HCT116 (cell line): ENCODE measurements around the gene INKA2. TPM values are rescaled to one million over a fixed set of nuclear protein-coding genes. Genes with fewer than 3 reads are reported as not detected.

Experiments
- ATAC-seq: fragments of 200-7000 bp; cut with Tn5 transposase; 2 replicates; pipeline ENCODE4 v1.9.1; 2020; ENCODE audit warnings: mild to moderate bottlenecking, moderate library complexity
- BruUV-seq: library from RNA; stranded (reverse); fragments of 400-500 nt; replicated peaks from 2 replicates; lab custom pipeline; 2021; lab: Mats Ljungman, UMichigan
- CTCF ChIA-PET: fragments of 300-600 bp; sonication (Branson Sonifier 250); formaldehyde crosslinking; loops from one replicate; lab custom pipeline; 2021; ENCODE audit warnings: antibody characterized with exemption; lab: Charles Lee
- POLR2A ChIA-PET: fragments of 300-600, 350-600 bp; sonication (Branson Sonifier 250); formaldehyde crosslinking; loops from one replicate; lab custom pipeline; 2021; ENCODE audit warnings: antibody characterized with exemption; lab: Charles Lee
- RAD21 ChIA-PET, 2 experiments: fragments of 300-600 bp; sonication (Branson Sonifier 250); formaldehyde crosslinking; loops; one replicate each; lab custom pipeline; 2023; ENCODE audit warnings: low total read pairs in 2 of 2; ENCODE audit not compliant: uncharacterized antibody in 2 of 2, unreplicated experiment in 2 of 2, low non-redundant PET in 1 of 2; lab: Charles Lee
- DNase-seq: peaks from one replicate; pipeline ENCODE4 v3.0.0-alpha.2; 2010; ENCODE audit warnings: low read depth, low spot score
- H2AFZ ChIP-seq: fragments of 200-600 bp; shearing (Covaris generic), sonication (generic); 2 replicates; pipeline ENCODE4 v1.6.1; 2017; ENCODE audit warnings: low read depth, mixed run types, mixed read lengths, antibody characterized with exemption, low read length; ENCODE audit not compliant: poor library complexity, severe bottlenecking
- H3K27ac ChIP-seq: 2 replicates; pipeline ENCODE4 v1.5.1; 2012; ENCODE audit warnings: low read depth, low read length
- H3K27me3 ChIP-seq: fragments of 200-600 bp; sonication (generic); 2 replicates; pipeline ENCODE4 v1.6.1; 2016; ENCODE audit warnings: mixed run types, low read length, mixed read lengths; ENCODE audit not compliant: insufficient read depth
- H3K36me3 ChIP-seq, 2 experiments: fragments of 200-500 bp in 1 of 2; fragments of 200-600 bp in 1 of 2; sonication (Bioruptor generic) in 1 of 2; sonication (generic) in 1 of 2; 2 replicates each; pipeline versions ENCODE4 v1.5.1 to v1.6.1; 2014 to 2016; ENCODE audit warnings: low read length in 2 of 2, inconsistent platforms in 1 of 2, mixed read lengths in 1 of 2, mixed run types in 1 of 2; ENCODE audit not compliant: insufficient read depth in 2 of 2, control insufficient read depth in 1 of 2
- H3K4me1 ChIP-seq, 2 experiments: fragments of 200-600 bp in 1 of 2; sonication (generic) in 1 of 2; 2 replicates each; pipeline versions ENCODE4 v1.5.1 to v1.6.1; 2012 to 2017; ENCODE audit warnings: low read length in 2 of 2, inconsistent platforms in 1 of 2, mild to moderate bottlenecking in 1 of 2, mixed read lengths in 1 of 2, mixed run types in 1 of 2, moderate library complexity in 1 of 2; ENCODE audit not compliant: insufficient read depth in 2 of 2, control insufficient read depth in 1 of 2
- H3K4me2 ChIP-seq: fragments of 200-600 bp; sonication (generic); 2 replicates; pipeline ENCODE4 v1.6.1; 2017; ENCODE audit warnings: mixed run types, low read length, mixed read lengths
- H3K4me3 ChIP-seq, 2 experiments: fragments of 200-600 bp in 1 of 2; sonication (generic) in 1 of 2; replicated peaks in 1 of 2; 2 replicates each; pipeline ENCODE4 v1.5.1; 2011 to 2016; ENCODE audit warnings: low read length in 2 of 2, control low read depth in 1 of 2, low read depth in 1 of 2, mild to moderate bottlenecking in 1 of 2, mixed read lengths in 1 of 2, mixed run types in 1 of 2
- H3K79me2 ChIP-seq: fragments of 200-600 bp; sonication (generic); 2 replicates; pipeline ENCODE4 v1.6.1; 2017; ENCODE audit warnings: mild to moderate bottlenecking, mixed run types, low read length, moderate library complexity, mixed read lengths; ENCODE audit not compliant: insufficient read depth
- H3K9ac ChIP-seq: fragments of 200-600 bp; sonication (generic); 2 replicates; pipeline ENCODE4 v1.6.1; 2016; ENCODE audit warnings: low read length, mixed read lengths
- H3K9me2 ChIP-seq: fragments of 200-600 bp; sonication (generic), shearing (Covaris generic); 2 replicates; pipeline ENCODE4 v1.6.1; 2017; ENCODE audit warnings: mixed run types, mild to moderate bottlenecking, moderate library complexity; ENCODE audit not compliant: insufficient read depth
- H3K9me3 ChIP-seq, 2 experiments: fragments of 200-500 bp in 1 of 2; fragments of 200-600 bp in 1 of 2; sonication (Bioruptor generic) in 1 of 2; sonication (generic) in 1 of 2; 2 replicates each; pipeline ENCODE4 v1.6.1; 2014 to 2017; ENCODE audit warnings: low read length in 2 of 2, mixed read lengths in 2 of 2, inconsistent platforms in 1 of 2, low read depth in 1 of 2, mild to moderate bottlenecking in 1 of 2, mixed run types in 1 of 2, moderate library complexity in 1 of 2; ENCODE audit not compliant: control insufficient read depth in 1 of 2, insufficient read depth in 1 of 2
- H4K20me1 ChIP-seq: fragments of 200-600 bp; sonication (generic), shearing (Covaris generic); 2 replicates; pipeline ENCODE4 v1.6.1; 2017; ENCODE audit warnings: mixed run types, mild to moderate bottlenecking, moderate library complexity; ENCODE audit not compliant: insufficient read depth
- EZH2phosphoT487 ChIP-seq: fragments of 200-600 bp; IDR thresholded peaks from 2 replicates; pipeline ENCODE4 v1.6.1; 2018; ENCODE audit warnings: antibody characterized with exemption, borderline replicate concordance
- POLR2AphosphoS5 ChIP-seq: IDR thresholded peaks from 2 replicates; pipeline ENCODE4 v1.6.1; 2011; ENCODE audit warnings: mild to moderate bottlenecking, low read depth, low read length, moderate library complexity
- intact Hi-C: fragments of 100-400 bp; cut with micrococcal nuclease; formaldehyde crosslinking; loops from 2 replicates; pipeline ENCODE4 v1.10.0; 2022
- total RNA-seq: library from RNA; stranded (reverse); gene quantifications from one replicate; pipeline ENCODE4 v1.2.1, GENCODE V29; 2021; ENCODE audit not compliant: unreplicated experiment

INKA2 gene
- total RNA-seq, 1 experiment from 2014 or later, result 4.0 TPM

DNA sequence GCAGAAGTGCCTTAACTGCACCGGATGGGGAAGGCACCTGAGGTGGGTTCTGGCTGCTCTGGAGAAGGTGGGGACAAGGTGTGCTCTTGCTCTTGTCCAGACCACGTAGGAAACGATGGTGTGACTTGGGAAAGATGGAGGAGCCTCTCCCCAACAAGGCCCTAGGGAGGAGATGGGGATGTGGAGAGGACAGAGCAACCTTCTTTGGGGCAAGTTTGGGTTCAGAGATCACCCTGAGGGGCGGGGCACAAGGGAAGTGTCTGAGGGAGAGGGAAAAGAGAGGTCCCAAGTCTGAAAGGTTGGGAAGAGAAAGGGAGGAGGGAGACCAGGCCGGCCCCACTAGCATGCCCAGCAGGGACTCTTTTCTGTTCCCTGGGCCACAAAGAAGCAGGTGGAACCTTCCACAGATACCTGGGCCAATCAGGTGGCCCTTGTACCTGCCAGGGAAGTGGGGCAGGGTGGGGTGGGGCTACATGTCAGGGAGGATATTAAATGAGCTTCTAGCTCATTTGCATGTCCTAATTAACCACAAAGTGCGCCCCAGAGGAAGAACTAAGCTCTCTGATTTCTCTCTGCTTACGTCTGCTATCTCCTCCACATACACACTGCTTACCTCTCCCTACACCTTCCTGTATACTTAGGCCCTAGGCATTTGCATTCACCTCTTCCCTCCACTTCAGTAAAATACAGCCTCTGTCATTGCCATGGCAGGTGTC lies 15.9 kb downstream of the INKA2 start:
- Histone ChIP-seq H2AFZ (no peak overlapping the region), H3K27me3 (no peaks in the 10 kb centered on the region), H3K27ac (no peak overlapping the region), H3K9me2 (no peaks in the 10 kb centered on the region), H3K4me1 (no peaks in the 10 kb centered on the region), H3K4me3 (no peak overlapping the region), H3K36me3 (no peaks in the 10 kb centered on the region), H3K4me2 (no peak overlapping the region), H3K9me3 (no peaks in the 10 kb centered on the region), H4K20me1 (no peaks in the 10 kb centered on the region), H3K9ac (no peak overlapping the region), H3K79me2 (no peaks in the 10 kb centered on the region)
- intact Hi-C loops, result no loop called here
- TF ChIP-seq EZH2phosphoT487, result no peak
- TF ChIP-seq POLR2AphosphoS5, result 0 out of 2 replicates have a peak, but pooled peaks have one; percentile 0
- no peak for DNase-seq
- ChIA-PET CTCF (interaction anchor here (1.0 kb wide), 1 partner anchor 13 kb away, joined by 3 read pairs; no protein-coding TSS in a partner anchor), RAD21 (no interaction called here), POLR2A (no interaction called here)
- no TSS peak for BruUV-seq
- no peak for ATAC-seq

- no peaks in the 10 kb centered on the region for H3K79me2 ChIP-seq
- H3K4me2 ChIP-seq, result no peak overlapping the region
- RAD21 ChIA-PET, result no interaction called here
- no peak overlapping the region for H3K9ac ChIP-seq
- 0 out of 2 replicates have a peak, but pooled peaks have one; percentile 7 for TF ChIP-seq POLR2AphosphoS5
- no peak for TF ChIP-seq EZH2phosphoT487
- H3K27me3 ChIP-seq, result no peaks in the 10 kb centered on the region
- CTCF ChIA-PET, result no interaction called here
- no peaks in the 10 kb centered on the region for H3K4me1 ChIP-seq
- no peak overlapping the region for H2AFZ ChIP-seq
- no peaks in the 10 kb centered on the region for H4K20me1 ChIP-seq
- H3K9me3 ChIP-seq, result no peaks in the 10 kb centered on the region
- no peak for DNase-seq
- H3K9me2 ChIP-seq, result no peaks in the 10 kb centered on the region
- no TSS peak for BruUV-seq
- H3K4me3 ChIP-seq, result no peak overlapping the region
- no peaks in the 10 kb centered on the region for H3K36me3 ChIP-seq
- no peak overlapping the region for H3K27ac ChIP-seq
- POLR2A ChIA-PET, result no interaction called here
- ATAC-seq, result no peak
- intact Hi-C loops, result no loop called here
Observed at GRCh38 chr1:111720977-111721786, 18.0 kb downstream of the INKA2 start.
